Immature natural killer cell (primary cell): ENCODE measurements around the gene CFHR5. TPM values are rescaled to one million over a fixed set of nuclear protein-coding genes. Genes with fewer than 3 reads are reported as not detected.

Experiments
- DNase-seq, 3 donors: peaks; one replicate each; pipeline ENCODE4 v3.0.0; 2022; ENCODE audit warnings: mixed read lengths in 1 of 3
- H3K27ac Mint-ChIP-seq, 6 donors: one replicate each; pipeline ENCODE4 v1.8.0; 2020; ENCODE audit warnings: mixed read lengths in 6 of 6, mild to moderate bottlenecking in 5 of 6, inconsistent platforms in 4 of 6, moderate library complexity in 3 of 6
- H3K27me3 Mint-ChIP-seq, 3 donors: one replicate each; pipeline ENCODE4 v1.8.0; 2020 to 2021; ENCODE audit warnings: low read depth in 3 of 3, mild to moderate bottlenecking in 3 of 3, mixed read lengths in 3 of 3, moderate library complexity in 3 of 3, inconsistent platforms in 1 of 3
- H3K36me3 Mint-ChIP-seq, 3 donors: one replicate each; pipeline ENCODE4 v1.8.0; 2020; ENCODE audit warnings: mixed read lengths in 3 of 3, inconsistent platforms in 2 of 3, mild to moderate bottlenecking in 2 of 3
- H3K4me1 Mint-ChIP-seq, 2 donors: one replicate each; pipeline ENCODE4 v1.8.0; 2020; ENCODE audit warnings: inconsistent platforms in 2 of 2, mild to moderate bottlenecking in 2 of 2, mixed read lengths in 2 of 2, moderate library complexity in 1 of 2
- H3K4me3 Mint-ChIP-seq, 5 donors: one replicate each; pipeline ENCODE4 v1.8.0; 2020; ENCODE audit warnings: mild to moderate bottlenecking in 5 of 5, mixed read lengths in 5 of 5, inconsistent platforms in 3 of 5, moderate library complexity in 3 of 5
- H3K9me3 Mint-ChIP-seq, 6 donors: one replicate each; pipeline ENCODE4 v1.8.0; 2020; ENCODE audit warnings: mild to moderate bottlenecking in 6 of 6, mixed read lengths in 6 of 6, inconsistent platforms in 4 of 6, moderate library complexity in 3 of 6
- polyA plus RNA-seq, 3 donors: library from polyadenylated mRNA; unstranded; fragments of 300-500 nt; fragmentation: Illumina TruSeq; gene quantifications; one replicate each; pipeline ENCODE4 v1.2.3, GENCODE V29; 2021

The CFHR5 gene
- polyA plus RNA-seq, 3 donors from 2014 or later, result not detected

- no peak overlapping the region for H3K4me3 Mint-ChIP-seq
- H3K36me3 Mint-ChIP-seq, result no peaks in the 10 kb centered on the region
- H3K27ac Mint-ChIP-seq, result no peak overlapping the region
- peaks cover 0 to 4% (median 0%) of the 10 kb centered on the region in 3 donors for H3K27me3 Mint-ChIP-seq
- no peak for DNase-seq
- peaks cover 0 to 7% (median under 1%) of the 10 kb centered on the region in 6 donors for H3K9me3 Mint-ChIP-seq
- H3K4me1 Mint-ChIP-seq, result no peaks in the 10 kb centered on the region
These were observed 59.5 kb downstream of the CFHR5 start for GRCh38 chr1:197036861-197037260.

DNA sequence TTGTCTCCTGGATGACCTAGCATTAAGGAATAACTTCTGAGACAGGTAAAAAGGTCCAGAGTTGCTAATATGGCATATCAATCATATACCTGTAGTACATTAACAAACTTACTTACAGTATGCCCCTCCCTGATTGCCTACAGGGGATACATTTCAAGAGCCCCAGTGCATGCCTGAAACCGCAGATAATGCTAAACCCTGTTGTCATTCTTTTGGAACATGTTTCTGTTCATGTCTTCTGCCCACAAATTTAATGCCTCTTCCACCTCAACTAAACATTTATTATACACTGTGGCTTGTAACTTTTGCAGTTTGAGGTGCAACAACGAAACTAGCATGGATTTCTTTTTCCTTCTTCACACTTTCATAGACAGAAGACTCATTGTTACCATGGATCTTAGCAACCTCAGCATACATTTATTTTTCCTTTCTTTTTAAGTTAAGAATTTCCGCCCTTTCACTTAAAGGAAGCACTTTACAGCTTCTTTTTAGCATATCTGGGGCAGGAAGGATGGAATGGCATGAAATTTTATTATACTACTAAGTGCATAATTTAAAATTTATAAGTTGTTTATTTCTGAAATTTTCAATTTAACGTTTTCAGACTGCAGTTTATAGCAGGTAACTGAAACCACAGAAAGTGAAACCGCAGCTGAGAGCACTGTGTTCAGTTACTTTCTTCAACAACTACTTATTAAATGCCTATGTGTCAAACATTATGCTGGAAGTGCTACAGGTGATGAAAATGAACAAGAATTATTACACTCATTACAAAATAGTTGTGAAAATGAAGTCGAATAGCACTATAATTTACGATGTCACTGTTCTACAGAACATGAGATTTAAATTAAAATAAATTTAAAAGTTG lies 64.4 kb downstream of the CFHR5 start:
- Mint-ChIP-seq H3K4me3 (no peak overlapping the region), H3K9me3 (peaks cover 0 to 14% (median 0%) of the 10 kb centered on the region in 6 donors), H3K27me3 (peaks cover 0 to 8% (median 2%) of the 10 kb centered on the region in 3 donors), H3K4me1 (no peaks in the 10 kb centered on the region), H3K27ac (no peak overlapping the region), H3K36me3 (no peaks in the 10 kb centered on the region)
- DNase-seq, result no peak

GRCh38 chr1:197042676-197043341 lies 65.5 kb downstream of the CFHR5 start:
- H3K27ac Mint-ChIP-seq, result no peak overlapping the region

DNA sequence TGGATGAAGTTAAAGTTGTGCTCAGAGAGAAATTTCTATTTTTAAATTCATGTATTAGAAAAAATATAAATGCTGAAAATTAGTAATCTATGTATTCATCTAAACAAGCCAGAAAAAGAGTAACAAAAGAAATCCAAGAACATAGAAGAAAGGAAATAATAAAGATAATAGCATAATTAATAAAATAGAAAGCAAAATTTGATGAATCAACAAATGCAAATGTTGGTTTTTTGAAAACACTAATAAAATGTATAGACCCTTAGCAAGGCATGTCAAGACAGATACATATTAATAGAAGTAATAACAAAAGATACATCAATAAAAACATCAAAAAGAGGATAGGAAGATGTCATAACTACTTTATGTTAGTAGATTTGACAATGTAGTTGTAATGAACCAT lies 71.7 kb downstream of the CFHR5 start:
- Mint-ChIP-seq H3K36me3 (no peaks in the 10 kb centered on the region), H3K4me1 (no peaks in the 10 kb centered on the region), H3K4me3 (no peak overlapping the region), H3K27me3 (peaks cover 0 to 11% (median 2%) of the 10 kb centered on the region in 3 donors), H3K9me3 (peaks cover 0 to 11% (median 0%) of the 10 kb centered on the region in 6 donors), H3K27ac (no peak overlapping the region)
- DNase-seq, result no peak

More at GRCh38 chr1:197042676-197043341, 65.5 kb downstream of the CFHR5 start:
- Mint-ChIP-seq H3K4me3 (no peak overlapping the region), H3K9me3 (peaks cover 0 to 11% (median 0%) of the 10 kb centered on the region in 6 donors), H3K4me1 (no peaks in the 10 kb centered on the region), H3K27me3 (peaks cover 0 to 8% (median 2%) of the 10 kb centered on the region in 3 donors), H3K36me3 (no peaks in the 10 kb centered on the region)
- no peak for DNase-seq

Other genes with a start within 250 kb of the CFHR5 start
- gene CFHR3, start 202.7 kb upstream of the CFHR5 start, polyA plus RNA-seq, result not detected
- gene CFHR1, start 157.8 kb upstream of the CFHR5 start, polyA plus RNA-seq, result not detected
- not detected for gene CFHR4, start 89.5 kb upstream of the CFHR5 start, polyA plus RNA-seq
- not detected for gene CFHR2, start 33.8 kb upstream of the CFHR5 start, polyA plus RNA-seq
- not detected for gene F13B, start 89.7 kb downstream of the CFHR5 start, polyA plus RNA-seq
- gene ASPM, start 169.1 kb downstream of the CFHR5 start, polyA plus RNA-seq, result under 1 TPM in 1 of 3 donors, not detected in 2; 0.30 TPM
- 1 to 10 TPM; 1.1 to 3.6 (median 1.2) TPM for gene ZBTB41, start 223.7 kb downstream of the CFHR5 start, polyA plus RNA-seq